HG03439 (cell line): ENCODE data around the gene NUDT8.
"Not testable (repeated sequence)": the region's sequence is repeated elsewhere in the genome, so short reads cannot be mapped to it uniquely, and the experiment has no call there.

Experiments used
- ATAC-seq: cut with Tn5 transposase; IDR thresholded peaks from one replicate; pipeline ENCODE4 v1.9.1; 2021; ENCODE audit warnings: mild to moderate bottlenecking, moderate library complexity; ENCODE audit not compliant: unreplicated experiment

NUDT8 gene

GRCh38 chr11:67660752-67661151, 31.0 kb upstream of the NUDT8 start:
- not testable (repeated sequence) for ATAC-seq

GRCh38 chr11:67659651-67660165, 30.0 kb upstream of the NUDT8 start:
- ATAC-seq = not testable (repeated sequence)

DNA sequence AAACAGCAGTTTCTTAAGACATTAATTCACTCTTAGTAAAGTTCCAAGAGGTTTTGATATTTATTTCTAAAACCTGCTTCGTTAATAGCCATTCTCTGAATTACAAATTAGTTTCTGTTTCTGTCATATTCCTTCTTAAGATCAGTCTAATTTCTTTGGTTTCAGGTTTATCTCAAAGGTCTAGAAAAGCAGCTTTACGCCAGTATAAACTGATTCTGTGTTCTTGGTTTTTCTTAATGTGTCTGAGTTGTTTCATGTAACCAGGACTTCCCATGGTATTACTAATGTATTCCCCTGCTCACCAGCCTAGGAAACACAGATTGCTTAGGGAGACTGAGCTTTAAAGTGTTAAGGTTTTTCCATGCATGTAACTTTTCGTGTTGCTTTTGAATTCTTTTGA, 27.6 kb upstream of the NUDT8 start:
- ATAC-seq = no peak

DNA sequence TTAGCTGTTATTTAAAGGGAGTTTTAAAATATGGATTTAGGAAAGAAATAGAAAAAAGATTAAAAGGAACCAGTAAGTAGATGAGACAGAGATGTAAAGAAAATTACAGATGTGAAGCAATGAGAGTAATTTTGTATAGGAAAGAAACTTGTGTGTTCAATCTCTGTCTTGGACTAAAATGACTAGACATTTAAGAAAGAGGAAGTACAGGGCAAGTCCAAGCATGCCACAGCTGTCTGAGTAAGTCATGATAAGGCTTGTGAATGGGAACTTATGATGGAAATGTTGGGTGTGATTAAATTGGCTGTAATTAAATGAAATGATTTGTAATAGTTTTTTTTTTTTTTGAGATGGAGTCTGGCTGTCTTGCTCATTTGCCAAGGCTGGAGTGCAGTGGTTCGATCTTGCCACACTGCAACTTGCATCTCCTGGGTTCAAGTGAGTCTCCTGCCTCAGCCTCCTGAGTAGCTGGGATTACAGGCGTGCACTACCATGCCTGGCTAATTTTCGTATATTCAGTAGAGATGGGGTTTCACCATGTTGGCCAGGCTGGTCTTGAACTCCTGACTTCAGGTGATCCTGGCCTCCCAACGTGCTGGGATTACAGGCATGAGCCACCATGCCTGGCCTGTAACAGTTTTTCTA, 26.7 kb upstream of the NUDT8 start:
- ATAC-seq = no peak

- ATAC-seq = no peak
Measured at GRCh38 chr11:67654225-67654624, 24.5 kb upstream of the NUDT8 start.

- ATAC-seq = no peak
Measured at GRCh38 chr11:67652965-67653845, 23.5 kb upstream of the NUDT8 start.

DNA sequence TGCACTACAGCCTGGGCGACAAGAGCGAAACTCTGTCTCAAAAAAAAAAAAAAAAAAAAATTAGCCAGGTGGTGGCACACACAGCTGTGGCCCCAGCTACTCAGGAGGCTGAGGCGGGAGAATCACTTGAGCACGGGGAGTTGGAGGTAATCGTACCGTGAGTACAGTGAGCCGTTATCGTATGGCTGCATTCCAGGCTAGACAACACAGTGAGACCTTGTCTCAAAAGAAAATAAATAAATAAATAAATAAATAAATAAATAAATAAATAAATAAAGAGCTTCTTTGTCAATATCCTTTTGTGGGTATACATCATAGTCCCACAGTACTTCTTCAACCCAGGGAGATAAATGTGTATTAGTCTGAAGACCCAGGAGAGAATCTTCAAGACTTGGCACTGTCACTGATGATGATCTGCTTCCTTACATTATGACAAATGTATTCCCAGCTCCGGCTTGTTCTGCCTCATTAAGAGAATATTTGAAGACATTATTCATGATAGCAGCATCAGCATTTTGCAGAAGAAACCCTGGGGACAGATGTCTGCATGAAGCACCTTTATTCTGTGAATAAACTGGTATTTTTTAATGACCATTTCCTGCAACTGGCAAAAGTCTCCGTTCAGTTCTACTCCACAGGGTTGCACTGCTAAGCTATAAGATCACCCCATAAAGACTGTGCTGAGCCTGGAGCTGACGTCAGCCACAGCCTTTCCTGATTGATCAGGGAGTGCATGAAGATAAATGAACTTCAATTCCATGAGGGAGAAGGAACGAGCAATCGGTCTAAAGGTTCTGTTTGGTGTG, 22.4 kb upstream of the NUDT8 start:
- no peak for ATAC-seq

DNA sequence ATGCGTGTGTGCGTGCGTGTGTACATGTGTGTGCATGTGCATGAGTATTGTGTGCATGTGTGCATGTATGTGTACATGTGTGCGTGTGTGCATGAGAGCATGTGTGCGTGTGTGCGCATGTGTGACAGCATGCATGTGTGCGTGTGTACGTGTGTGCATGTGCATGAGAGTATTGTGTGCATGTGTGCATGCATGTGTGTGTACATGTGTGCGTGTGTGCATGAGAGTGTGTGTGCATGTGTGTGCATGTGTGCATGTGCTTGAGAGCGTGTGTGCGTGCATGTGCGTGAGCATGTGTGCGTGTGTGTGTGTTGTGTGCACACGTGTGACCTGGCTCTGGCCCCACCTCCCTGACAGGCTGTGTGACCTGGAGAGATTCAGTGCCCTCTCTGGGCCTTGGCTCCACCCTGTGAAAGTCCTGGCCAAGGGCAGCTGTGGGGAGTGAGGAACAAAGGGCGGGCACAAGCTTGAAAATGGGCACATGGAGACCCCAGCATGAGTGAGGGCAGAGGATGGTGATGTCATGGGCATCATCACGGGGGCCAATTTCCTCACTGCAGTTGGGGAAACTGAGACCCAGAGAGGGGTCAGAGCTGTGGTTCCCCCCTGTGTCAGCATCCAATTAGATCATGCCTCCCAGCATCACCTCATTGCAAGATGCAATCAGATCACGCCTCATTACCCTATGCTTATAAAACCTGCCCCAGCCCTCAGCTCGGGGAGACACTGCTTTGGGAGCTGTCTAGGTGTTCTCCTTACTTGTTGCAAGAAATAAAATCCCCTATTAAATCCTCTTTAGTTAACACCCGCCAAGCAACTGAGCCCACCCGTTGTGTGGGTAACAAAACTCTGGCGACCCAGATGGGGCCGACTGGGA, 20.1 kb upstream of the NUDT8 start:
- no peak for ATAC-seq

DNA sequence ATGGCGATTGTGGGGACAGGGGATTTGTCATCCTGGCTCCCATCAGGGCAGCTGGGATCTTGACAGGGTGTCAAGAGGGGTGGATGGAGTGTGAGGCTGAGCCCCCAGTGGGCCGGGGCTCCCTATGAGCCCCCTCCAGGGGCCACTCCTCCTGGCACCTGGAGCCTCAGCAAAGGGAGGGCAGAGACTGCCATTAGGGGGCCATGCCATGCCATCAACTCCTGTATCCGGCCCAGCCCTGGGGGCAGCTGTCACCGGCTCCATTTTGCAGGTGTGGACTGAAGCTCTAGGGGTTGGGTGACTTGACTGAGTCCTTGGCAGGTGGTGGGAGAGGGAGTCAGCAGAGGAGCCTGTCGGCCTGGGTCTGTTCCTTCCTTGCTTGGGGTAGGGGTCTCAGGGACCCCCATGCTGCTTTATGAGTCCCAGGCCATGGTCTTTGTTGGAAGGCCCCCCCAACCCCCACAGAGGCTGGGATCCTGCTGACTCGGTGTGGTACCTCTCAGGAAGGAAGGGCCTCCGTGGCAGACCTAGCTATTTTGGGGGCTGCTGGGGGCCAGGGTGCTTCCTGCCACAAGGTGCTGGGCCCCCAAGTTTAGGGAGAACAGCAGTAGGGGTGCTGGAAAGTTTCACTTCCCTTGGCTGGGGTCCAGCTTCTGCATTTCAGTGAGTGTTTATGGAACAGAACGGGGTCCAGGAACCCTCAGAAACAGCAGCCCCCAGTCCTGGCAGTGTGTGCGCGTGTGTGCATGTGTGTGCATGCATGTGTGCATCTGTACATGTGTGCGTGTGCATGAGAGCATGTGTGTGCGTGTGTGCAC, 19.3 kb upstream of the NUDT8 start:
- no peak for ATAC-seq

DNA sequence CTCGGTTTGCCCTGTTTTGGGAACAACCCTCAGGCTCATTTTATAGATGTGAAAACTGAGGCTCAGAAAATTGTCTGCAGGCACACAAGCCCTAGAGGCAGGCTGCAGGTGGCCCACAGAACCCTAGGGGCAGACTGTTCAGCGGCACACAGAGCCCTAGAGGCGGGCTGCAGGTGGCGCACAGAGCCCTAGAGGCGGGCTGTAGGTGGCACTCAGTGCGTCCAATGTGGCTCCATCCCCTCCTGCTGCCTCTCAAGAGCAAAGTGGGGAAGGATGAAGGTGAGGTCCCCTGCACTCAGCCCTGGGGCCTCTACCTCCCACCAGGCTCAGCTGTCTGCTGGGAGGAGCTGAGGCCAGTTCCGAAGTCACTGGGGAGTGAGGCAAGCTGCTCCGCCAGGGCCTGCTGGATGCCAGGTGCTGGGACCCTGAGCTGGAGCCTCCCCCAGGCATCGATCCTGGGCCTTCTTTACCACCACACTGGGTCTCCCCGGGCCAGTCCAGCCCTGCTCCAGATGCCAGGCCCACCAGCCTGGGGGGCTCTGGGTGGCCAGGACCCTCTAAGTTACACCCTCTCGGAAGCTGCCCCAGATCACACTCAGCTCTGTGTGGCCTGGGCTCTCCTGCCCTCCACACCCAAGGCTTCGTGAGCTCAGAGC, 18.5 kb upstream of the NUDT8 start:
- ATAC-seq = no peak

DNA sequence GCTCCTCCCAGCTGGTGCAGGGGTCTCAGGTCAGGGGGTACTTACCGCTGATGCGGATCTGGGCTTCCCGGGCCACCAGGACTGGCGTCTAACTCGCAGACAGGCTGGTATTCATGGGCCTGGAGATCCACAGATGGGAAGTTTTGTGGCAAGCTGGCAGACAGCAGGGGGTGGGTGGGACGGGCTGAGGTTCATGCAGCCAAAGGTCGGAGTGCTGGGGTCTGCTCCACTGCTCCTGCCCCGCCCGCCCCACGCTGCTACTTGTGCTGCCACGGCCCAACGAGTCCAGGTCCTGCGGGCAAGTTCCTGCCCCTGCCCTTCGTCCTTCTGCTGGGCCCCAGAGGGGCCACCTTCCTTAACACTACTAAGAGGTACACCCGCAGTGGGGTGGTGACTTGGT, 17.7 kb upstream of the NUDT8 start:
- ATAC-seq = no peak

GRCh38 chr11:67646535-67647336, 17.0 kb upstream of the NUDT8 start:
- ATAC-seq = no peak

DNA sequence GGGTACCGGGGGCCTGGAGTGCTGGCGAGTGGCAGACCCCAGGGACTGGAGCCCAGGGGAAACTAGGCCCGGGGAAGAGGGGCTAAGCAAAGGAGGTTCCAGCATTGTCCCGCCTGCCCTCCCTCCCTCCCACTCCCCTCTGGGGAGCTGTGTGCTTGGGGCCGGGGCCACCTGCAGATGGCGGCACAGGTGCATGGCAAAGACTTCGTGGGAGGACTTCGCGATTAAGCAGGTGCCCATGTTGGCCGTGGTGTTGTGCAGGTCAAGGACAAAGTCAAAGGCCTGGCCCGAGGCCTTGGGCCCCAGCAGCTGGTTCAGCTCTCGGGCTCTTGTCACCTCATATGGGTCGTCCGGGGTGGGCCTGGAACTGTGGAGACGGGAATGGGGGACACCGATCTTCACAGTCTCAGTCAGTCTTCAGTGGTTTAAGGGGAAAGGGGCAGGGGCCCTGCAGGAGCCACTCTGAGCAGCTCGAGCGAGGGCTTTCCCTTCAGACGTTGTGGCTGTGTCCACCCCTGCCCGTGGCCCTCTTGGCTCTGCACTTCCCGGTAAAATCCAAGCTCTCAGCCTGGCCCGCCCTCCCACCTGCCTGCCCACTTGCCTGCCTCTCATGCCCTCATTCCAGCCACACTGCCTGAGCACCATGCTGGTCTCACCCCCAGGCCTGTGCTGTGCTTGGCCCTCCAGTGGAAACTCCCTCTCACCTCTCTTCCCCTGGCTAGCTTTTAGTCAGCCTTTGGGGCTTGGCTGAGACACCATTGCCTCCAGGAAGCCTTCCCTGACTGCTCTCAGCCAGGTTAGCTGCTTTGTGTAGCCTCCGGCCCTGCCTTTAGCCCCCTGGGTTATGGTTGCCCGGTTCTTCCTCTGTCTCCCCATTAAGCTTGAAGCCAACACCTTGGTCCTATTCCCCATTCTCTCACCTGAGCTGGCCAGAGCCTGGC, 16.1 kb upstream of the NUDT8 start:
- ATAC-seq = no peak

DNA sequence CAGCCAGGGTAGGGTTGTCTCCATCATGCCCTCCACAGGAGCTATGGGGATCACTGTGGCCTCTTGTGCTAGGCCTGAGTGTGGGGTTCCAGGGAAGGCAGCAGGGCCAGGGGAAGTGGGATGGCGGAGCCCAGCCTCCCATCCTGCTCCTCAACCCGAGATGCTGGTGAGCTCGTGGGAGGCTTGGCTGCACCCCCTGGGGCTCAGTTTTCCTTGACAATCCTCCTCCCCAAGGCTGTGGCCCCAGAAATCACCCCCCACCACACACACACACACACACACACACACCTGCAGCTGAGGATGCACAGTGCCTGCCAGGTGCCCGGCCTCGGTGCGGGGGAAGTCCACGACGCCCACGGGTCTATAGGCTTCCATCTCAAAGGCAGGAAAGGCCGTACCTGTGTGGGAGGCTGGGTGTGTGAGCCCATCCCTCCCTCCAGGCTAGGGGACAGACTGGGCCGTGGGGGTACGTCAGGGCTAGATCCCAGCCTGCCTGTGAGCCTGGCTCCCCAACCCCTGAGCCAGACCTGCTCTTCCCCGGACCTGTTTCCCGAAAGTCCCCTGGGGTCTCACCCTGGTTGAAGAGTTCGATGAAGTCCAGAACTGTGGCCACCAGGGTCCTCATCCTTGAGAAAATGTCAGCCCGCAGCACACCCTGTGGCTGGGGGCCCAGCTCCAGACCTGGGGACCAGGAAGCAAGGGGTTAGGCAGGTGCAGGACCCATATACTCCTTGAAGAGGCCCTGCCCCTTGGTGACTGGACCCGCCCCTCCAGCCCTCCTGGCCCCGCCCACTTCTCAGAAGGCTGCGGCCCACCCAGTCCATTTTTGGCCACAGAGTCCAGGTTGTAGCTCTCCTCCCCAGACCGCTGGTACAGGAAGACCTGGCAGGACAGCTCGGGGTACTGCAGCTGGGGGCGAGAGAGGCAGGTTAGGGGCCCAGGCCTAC, 15.0 kb upstream of the NUDT8 start:
- no peak for ATAC-seq

DNA sequence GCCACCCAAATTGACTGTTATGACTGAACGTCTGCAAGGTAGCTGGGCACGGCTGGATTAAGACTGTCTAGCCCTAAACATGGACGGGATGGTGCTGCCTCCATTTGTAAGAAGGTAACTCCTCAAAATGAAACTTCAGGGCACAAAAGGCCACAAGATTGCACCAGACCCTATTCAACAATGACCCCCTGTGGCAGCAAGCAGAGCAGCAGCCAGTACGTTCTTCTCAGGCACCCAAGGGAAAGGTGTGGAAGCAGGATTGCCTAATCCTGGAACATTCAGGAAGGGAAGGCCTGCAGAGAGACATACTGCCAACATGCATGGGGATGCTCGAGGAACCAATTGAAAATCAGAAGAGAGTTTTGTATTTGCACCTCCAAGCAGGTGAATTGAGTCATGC, 14.3 kb upstream of the NUDT8 start:
- ATAC-seq = no peak
